CD1c-positive myeloid dendritic cell (primary cell): ENCODE results near the gene CAMSAP3.

Experiments used
- DNase-seq: peaks from one replicate; pipeline ENCODE4 v3.0.0-alpha.2; 2016; ENCODE audit errors: extremely low spot score

CAMSAP3 gene, protein sequence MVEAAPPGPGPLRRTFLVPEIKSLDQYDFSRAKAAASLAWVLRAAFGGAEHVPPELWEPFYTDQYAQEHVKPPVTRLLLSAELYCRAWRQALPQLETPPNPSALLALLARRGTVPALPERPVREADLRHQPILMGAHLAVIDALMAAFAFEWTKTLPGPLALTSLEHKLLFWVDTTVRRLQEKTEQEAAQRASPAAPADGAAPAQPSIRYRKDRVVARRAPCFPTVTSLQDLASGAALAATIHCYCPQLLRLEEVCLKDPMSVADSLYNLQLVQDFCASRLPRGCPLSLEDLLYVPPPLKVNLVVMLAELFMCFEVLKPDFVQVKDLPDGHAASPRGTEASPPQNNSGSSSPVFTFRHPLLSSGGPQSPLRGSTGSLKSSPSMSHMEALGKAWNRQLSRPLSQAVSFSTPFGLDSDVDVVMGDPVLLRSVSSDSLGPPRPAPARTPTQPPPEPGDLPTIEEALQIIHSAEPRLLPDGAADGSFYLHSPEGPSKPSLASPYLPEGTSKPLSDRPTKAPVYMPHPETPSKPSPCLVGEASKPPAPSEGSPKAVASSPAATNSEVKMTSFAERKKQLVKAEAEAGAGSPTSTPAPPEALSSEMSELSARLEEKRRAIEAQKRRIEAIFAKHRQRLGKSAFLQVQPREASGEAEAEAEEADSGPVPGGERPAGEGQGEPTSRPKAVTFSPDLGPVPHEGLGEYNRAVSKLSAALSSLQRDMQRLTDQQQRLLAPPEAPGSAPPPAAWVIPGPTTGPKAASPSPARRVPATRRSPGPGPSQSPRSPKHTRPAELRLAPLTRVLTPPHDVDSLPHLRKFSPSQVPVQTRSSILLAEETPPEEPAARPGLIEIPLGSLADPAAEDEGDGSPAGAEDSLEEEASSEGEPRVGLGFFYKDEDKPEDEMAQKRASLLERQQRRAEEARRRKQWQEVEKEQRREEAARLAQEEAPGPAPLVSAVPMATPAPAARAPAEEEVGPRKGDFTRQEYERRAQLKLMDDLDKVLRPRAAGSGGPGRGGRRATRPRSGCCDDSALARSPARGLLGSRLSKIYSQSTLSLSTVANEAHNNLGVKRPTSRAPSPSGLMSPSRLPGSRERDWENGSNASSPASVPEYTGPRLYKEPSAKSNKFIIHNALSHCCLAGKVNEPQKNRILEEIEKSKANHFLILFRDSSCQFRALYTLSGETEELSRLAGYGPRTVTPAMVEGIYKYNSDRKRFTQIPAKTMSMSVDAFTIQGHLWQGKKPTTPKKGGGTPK

DNA sequence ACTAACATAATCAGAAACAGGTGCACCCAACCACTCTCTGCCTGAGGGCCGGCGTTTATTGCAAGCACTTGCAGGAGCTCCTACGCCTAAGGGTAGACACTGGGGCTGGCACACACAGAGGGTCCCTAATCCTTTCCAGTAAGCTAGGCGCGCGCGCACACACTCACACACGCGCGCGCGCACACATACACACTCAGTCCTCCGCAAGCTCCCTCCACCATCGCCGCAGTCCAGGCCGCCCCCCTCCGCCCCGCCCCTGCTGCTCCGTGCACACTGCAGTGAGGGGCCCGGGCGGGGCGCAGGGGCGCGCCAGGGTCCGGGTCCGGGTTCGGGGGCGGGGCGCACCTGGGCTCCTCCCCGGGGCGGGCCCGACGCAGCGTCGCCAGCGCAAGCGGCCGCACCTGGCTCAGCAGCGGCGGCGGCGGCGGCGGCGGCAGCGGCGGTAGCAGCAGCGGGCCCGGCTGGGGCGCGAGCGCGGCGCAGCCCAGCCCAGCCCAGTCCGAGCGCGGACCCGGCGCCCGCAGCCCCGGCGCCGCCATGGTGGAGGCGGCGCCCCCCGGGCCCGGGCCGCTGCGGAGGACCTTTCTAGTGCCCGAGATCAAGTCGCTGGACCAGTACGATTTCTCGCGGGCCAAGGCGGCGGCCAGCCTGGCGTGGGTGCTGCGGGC lies at the start of gene CAMSAP3:
CAMSAP3 (plus strand) TSS at position 398 of the 668 bp plus-strand sequence; CDS start at position 538, 140 bp downstream.
- DNase-seq, result peak; percentile 9

DNA sequence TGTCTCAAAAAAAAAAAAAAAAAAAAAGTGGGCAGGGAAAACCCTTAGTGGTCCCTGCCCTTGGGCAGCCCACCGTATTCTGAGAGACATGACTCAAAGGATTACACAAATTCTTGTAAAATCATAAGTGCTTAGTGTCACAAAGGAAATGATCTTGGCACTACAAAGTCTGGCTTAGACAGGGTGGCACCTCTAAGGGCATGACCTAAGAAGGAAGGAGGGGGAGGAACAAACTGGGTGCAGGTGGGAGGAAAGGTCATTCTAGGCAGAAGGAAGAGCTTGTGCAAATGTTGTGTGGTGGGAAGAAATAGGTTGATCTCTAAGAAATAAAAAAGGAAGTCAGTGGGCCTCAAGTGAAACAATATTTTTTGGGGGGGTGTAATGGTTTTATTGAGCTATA lies 49.8 kb upstream of the CAMSAP3 start:
- peak; percentile 88 for DNase-seq

DNA sequence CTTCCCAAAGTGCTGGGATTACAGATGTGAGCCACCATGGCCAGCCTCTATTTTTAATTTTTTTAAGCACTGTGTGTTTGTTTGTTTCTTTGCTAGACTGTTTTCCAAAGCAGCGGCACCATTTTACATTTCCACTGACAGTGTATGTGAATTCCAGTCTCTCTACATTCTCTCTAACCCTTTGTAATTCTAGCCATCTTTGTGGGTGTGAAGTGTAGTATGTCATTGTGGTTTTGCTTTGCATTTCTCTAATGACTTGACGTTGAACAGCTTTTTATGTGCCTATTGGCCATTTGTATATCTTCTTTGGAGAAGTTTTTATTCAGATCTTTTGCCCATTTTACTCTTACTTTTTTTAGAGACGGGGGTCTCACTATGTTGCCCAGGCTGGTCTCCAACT lies 48.5 kb upstream of the CAMSAP3 start:
- DNase-seq, result no peak

DNA sequence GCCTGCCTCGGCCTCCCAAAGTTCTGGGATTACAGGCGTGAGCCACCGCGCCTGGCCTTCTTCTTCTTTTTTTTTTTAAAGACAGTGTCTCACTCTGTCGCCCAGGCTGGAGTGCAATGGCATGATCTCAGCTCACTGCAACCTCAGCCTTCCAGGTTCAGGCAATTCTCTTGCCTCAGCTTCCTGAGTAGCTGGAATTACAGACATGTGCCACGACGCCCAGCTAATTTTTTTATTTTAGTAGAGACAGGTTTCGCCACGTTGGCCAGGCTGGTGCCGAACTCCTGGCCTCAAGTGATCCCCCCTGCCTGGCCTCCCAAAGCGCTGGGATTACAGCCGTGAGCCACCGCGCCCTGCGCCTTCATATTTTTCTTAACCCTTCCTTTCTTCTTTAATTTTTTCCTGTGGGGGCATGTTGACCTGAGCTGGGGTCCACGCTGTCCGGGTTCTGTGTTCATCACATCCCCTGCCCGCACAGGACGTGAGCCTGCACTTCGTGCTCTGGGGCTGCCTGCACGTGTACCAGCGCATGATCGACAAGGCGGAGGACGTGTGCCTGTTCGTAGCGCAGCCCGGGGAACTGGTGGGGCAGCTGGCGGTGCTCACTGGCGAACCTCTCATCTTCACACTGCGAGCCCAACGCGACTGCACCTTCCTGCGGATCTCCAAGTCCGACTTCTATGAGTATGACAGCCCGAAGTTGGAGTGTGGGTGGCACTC lies 46.1 kb upstream of the CAMSAP3 start:
- no peak for DNase-seq

DNA sequence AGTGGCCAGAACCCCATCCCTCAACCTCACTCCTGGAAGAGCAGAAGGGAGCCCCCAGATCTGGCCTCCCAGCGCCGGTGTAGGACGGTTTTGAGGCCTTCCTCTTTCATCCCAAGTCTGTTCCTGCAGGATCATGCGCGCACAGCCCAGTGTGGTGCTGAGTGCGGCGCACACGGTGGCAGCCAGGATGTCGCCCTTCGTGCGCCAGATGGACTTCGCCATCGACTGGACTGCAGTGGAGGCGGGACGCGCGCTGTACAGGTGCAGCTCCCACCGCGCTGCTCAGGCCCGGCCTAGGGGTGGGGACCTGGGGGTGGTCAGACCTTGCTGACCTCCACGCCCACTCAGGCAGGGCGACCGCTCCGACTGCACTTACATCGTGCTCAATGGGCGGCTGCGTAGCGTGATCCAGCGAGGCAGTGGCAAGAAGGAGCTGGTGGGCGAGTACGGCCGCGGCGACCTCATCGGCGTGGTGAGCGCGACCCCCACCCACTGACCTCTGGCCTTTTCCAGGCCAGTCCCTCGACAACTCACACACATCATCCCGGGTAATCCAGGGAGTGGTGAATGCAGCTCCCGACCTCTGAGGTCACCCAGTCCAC lies 45.4 kb upstream of the CAMSAP3 start:
- DNase-seq, result no peak

DNA sequence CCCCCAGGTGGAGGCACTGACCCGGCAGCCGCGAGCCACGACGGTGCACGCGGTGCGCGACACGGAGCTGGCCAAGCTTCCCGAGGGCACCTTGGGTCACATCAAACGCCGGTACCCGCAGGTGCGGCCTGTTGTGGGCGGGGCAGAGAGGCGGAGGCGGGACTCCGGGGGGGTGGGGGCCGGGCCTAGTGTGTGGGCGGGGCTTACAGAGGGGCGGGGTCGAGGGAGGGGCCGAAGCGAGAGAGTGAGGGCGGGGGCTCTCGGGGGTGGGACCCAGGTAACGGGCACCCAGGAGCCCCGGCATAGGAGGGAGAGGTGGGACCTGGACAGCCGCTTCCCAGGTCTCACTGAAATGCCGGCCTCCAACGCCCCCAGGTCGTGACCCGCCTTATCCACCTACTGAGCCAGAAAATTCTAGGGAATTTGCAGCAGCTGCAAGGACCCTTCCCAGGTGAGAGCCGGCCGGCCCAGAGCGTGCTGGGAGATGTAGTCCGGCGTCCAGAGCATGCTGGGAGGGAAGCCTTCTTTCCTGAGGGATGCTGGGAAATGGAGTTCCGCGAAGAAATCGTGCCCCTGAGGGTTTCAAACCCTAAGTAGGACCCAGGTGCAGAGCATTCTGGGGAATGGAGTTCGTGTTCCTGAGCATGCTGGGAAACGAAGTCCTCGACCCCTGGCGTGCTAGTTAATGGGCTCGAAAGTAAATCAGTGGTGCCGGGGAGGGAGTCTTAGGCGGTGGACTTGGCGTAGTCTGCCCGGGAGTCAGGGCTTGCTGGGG lies 44.5 kb upstream of the CAMSAP3 start:
- DNase-seq, result no peak

DNA sequence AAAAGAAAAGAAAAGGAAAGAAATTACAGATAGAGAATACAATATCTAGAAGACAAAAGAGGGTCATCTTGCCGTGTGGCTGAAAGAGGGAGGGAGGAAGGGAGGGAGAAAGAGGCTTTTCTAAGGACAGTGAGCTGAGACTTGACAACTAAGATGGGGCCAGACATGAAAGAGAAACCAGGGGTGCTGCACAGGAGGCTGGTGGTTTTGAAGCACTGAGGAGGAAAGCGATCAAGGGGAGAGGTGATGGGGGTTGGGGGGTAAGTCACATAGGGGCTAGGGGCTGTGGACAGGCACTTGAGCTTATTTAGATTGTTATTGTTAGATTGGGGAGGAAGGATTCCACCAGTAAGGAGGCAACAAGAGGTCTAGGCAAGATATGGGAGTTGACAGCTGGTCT lies 42.9 kb upstream of the CAMSAP3 start:
- DNase-seq, result no peak

DNA sequence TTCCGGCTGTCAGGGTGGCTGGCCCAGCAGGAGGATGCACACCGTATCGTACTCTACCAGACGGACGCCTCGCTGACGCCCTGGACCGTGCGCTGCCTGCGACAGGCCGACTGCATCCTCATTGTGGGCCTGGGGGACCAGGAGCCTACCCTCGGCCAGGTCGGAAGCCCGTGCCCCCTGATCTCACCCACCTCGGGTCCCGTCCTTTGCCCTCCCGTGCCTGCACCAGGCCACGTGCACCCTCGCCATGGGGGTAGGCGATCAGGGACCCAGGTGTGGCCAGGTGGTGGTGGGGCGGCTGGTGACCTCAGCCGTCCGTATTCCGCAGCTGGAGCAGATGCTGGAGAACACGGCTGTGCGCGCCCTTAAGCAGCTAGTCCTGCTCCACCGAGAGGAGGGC lies 41.1 kb upstream of the CAMSAP3 start:
- DNase-seq, result no peak

DNA sequence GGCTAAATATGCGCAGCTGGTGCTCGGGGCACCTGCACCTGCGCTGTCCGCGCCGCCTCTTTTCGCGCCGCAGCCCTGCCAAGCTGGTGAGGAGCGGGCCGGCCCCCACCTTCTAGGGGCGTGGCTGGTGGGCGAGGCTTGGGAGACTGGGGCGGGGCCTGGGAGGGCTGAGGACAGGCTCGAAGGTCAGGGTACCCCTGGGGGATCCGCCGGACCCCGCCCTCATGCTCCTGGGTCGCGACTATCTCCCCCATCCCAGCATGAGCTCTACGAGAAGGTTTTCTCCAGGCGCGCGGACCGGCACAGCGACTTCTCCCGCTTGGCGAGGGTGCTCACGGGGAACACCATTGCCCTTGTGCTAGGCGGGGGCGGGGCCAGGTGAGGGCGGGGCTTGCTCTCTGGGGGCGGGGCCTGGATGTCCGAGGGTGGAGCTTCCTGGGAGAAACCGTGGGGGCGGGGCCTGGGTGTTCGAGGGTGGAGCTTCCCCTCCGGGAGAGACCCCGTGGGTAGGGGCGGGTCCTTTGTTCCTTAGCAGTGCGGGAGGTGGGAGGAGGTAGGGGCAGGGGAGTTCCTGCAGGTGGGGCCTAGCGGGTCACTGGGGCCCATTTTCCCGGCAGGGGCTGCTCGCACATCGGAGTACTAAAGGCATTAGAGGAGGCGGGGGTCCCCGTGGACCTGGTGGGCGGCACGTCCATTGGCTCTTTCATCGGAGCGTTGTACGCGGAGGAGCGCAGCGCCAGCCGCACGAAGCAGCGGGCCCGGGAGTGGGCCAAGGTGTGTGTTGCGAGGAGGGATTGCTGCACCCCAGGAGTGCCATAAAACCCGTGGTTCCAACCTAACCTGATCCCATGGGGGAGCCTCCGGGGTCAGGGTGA lies 40.4 kb upstream of the CAMSAP3 start:
- DNase-seq, result no peak

DNA sequence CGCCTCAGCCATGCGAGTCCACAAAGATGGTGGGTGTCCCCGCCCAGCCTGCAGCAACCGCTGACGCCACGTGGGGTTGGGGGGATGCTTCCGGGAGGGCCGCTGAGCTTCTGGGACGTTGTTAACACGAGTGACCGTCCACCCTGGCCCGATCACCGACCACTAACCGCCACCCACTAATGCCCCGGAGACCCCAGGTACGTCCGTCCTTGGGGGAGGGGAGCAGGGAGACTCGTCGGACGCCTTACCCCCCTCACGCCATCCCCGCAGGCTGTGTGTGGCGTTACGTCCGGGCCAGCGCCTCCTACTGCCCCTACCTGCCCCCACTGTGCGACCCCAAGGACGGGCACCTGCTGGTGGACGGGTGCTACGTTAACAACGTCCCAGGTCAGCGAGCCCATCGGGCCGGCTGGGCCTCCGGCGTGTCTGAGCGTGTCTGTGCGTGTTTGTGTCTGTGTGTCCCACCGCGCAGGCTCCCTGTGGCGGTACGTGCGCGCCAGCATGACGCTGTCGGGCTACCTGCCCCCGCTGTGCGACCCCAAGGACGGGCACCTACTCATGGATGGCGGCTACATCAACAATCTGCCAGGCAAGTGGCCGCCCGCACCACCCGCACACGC lies 38.9 kb upstream of the CAMSAP3 start:
- DNase-seq, result no peak

DNA sequence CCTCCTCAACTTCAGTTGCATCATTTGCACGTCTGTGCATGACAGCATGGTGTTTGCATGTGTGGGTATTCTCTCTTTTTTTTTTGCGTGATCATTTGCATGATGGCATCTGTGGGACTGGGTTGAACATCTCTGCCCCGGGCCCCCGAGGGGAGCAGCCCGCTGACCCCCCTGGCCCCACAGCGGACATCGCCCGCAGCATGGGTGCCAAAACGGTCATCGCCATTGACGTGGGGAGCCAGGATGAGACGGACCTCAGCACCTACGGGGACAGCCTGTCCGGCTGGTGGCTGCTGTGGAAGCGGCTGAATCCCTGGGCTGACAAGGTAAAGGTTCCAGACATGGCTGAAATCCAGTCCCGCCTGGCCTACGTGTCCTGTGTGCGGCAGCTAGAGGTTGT lies 37.0 kb upstream of the CAMSAP3 start:
- no peak for DNase-seq

DNA sequence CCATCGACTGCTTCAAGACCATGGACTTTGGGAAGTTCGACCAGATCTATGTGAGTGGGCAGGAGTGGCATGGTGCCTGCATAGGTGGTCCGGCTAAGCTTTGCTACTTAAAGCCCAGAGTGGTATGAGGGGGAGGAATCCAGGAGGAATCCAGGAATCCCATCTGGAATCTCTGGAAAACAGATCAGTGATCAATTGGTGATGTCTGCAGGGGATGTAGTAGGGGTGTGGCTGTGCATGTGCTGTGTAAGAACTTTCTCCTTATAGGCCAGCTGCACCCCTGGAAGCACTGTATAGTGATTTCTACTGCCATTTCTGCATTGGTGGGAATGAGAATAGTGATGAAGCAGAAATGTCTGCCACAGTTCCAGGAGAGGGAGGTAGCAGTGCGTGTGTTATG lies 36.6 kb upstream of the CAMSAP3 start:
- DNase-seq, result no peak

DNA sequence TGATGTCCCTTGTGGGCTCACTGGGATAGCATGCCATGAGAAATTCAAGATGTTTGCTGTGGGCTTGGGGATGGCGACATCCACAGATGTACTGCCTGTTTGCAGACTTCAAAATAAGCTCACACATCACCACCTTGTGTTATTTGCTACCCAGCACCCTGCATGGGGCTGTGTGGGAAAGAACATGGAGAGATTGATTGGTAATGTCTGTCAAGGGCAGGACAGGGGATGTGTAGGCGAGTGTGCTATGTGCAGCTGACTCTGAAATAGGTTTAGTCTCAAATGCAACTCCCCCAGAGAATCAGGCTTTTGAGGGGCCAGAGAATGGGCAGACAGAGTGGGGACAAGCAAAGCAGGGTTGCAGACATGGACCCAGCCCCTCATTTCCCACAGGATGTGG lies 35.4 kb upstream of the CAMSAP3 start:
- no peak for DNase-seq

DNA sequence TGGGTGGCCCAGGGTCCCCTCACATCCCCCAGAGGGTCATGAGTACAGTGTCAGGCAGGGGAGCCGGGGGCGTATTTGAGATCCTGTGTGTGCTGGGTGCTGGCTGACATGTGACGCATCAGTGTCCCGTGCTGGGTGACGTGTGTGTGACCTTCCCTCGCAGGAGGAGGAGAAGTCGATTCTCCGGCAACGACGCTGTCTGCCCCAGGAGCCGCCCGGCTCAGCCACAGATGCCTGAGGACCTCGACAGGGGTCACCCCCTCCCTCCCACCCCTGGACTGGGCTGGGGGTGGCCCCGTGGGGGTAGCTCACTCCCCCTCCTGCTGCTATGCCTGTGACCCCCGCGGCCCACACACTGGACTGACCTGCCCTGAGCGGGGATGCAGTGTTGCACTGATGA lies 34.3 kb upstream of the CAMSAP3 start:
- DNase-seq, result no peak

DNA sequence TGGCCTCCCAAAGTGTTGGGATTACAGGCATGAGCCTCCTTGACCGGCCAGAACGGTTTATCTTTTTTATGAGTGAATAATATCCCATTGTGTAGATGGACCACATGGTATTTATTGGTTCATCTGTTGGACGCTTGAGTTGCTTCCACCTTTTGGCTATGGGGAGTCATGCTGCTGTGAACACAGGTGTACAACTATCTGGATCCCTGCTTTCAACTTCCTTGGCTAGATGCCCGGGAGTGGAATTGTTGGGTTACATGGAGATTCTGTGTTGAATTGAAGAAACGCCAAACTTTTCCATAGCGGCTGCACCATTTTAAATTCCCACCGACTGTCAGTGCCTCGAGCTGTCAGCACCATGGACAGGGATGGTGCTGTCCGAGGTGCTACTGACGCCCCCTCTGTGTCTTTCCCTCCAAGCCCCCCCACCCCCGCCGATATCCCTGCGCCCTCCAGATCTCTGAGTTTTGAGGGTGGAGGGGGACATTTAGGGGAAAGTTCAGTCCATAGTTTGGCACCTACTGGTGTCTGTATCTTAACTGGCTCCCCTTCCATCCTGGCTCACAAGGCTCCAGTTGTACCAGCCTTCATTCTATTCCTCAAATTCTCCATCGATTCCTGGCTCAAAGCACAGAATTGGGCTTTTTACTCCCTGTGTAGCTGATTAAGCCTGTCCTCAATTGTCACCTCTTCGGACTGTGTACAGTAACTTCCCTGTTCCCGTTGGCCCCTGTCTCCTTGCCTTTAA lies 32.8 kb upstream of the CAMSAP3 start:
- DNase-seq, result no peak

DNA sequence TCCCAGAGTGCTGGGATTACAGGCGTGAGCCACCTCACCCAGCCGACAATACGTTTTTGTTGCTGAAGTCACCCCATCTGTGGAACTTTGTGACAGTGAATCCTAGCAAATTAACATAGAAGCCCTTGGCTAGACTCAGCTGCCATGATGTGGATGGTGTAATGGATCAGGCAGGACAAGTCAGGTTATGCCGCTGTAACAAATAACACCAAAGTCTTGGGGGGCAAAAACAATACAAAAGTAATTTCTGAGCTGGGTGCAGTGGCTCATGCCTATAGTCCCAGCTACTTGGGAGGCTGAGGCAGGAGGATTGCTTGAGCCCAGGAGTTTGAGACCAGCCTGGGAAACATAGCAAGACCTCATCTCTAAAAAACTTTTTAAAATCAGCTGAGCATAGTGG lies 30.8 kb upstream of the CAMSAP3 start:
- no peak for DNase-seq

DNA sequence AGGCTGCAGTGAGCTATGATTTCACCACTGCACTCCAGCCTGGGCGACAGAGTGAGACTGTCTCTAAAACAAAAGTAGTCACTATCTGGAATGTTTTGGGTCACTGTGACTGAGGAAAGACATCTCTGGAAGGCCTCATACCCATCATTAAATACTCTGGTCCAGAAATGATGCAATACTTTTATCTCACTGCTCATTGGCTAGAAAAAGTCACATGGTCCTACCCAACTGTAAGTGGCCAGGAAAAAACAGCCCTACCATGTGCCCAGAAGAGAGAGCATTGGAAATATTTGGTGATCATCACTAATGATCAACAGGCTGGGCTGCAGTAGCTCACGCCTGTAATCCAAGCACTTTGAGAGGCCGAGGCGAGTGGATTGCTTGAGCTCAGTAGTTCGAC lies 30.3 kb upstream of the CAMSAP3 start:
- DNase-seq, result no peak

DNA sequence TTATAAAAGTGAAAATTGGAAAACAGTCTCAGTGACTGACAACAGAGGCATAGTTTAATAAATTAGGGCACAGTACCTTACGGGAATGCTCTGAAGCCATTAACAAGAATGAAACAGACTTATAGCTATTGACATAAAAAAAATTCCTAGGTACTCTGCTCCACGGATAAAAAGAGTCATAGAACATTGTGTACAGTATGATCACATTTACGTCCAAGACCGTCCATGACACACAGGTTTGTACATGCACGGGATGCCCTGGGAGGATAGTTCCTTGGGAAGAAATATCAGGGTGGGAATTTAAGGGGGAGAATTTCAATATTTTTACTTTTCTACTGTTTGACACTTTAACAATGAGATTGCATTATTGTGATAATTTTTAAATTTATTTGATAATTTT lies 24.9 kb upstream of the CAMSAP3 start:
- DNase-seq, result no peak
